ENCODE results near the gene MAP7.

DNA sequence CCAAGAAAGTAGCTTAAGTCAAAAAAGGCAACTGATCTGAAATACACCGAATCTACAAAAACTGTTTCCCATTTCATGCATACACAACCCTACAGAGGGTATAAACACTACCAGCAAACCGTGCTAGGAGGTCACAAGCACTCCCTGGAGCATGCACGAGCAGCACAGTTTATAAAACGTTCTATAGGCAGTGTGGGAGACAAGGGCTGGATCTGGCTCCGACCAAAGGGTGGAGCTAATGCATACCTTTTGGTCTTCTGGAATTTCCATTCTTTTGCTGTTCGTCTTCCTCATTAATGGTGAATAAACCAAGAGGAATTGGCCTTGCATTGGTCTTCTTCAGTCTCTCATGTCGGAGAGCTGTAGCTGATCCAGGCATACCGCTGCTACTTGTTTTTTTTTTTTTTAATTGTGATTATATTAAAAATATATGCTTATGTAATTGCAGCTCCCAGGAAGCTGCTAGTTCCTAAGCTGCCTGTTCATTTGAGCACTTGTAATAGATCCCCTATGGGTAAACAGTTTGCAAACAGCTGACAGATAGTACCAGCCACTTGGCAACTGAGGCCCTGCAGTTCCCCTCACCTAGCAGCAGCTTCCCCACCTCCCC, 24.5 kb downstream of the MAP7 start:
- TF ChIP-seq POLR2A (IDR thresholded peaks at IDR 0.05) (no peak), CTCF (IDR thresholded peaks at IDR 0.05 in 8 of 11, conservative IDR thresholded peaks at IDR 0.05 in 3 of 11) (no peak), POLR2AphosphoS5 (IDR thresholded peaks at IDR 0.05) (no peak)
